GM12878 (cell line): ENCODE data around the gene NKD2. TPM values are rescaled to one million over a fixed set of nuclear protein-coding genes. Genes with fewer than 3 reads are reported as not detected.

Source experiments
- ATAC-seq: fragments of 200-7000 bp; cut with Tn5 transposase; 3 replicates; pipeline ENCODE4 v1.9.1; 2020; ENCODE audit warnings: mild to moderate bottlenecking, moderate library complexity
- BruUV-seq: library from RNA; stranded (reverse); fragments of 400-500 nt; replicated peaks from 2 replicates; lab custom pipeline; 2021; lab: Mats Ljungman, UMichigan
- CTCF ChIA-PET: fragments of 300-600 bp; sonication (Branson Sonifier 250); formaldehyde crosslinking; extraction: SDS; loops from one replicate; lab custom pipeline; 2021; ENCODE audit warnings: inconsistent platforms; lab: Yijun Ruan, JAX
- POLR2A ChIA-PET: fragments of 350-600 bp; formaldehyde crosslinking; extraction: SDS; loops from one replicate; lab custom pipeline; 2021; ENCODE audit warnings: inconsistent platforms; lab: Charles Lee
- RAD21 ChIA-PET: fragments of 300-600 bp; sonication (Branson Sonifier 250); formaldehyde crosslinking; loops from one replicate; lab custom pipeline; 2023; ENCODE audit warnings: antibody characterized with exemption; ENCODE audit not compliant: unreplicated experiment; lab: Charles Lee
- SMC1A ChIA-PET: fragments of 300-600 bp; sonication (Branson Sonifier 250); formaldehyde crosslinking; loops from one replicate; lab custom pipeline; 2023; ENCODE audit not compliant: unreplicated experiment, uncharacterized antibody; lab: Charles Lee
- DNase-seq: peaks from one replicate; pipeline ENCODE4 v3.0.0-alpha.2; 2011; ENCODE audit warnings: low read depth, low spot score
- FAIRE-seq: peaks from 3 replicates; lab custom pipeline; 2011; peaks lifted over from hg19 to GRCh38; lab: Jason Lieb, UNC
- H2AFZ ChIP-seq: 2 replicates; pipeline ENCODE4 v1.6.0; 2011; ENCODE audit warnings: low read depth, low read length, control low read depth; ENCODE audit not compliant: control insufficient read depth
- H3K27ac ChIP-seq: 2 replicates; pipeline ENCODE4 v1.5.1; 2011; ENCODE audit warnings: control low read depth; ENCODE audit not compliant: control insufficient read depth, insufficient read depth
- H3K27me3 ChIP-seq, 2 experiments: replicated peaks in 1 of 2; 2 replicates each; pipeline versions ENCODE4 v1.6.0 to v1.6.1; 2011; ENCODE audit warnings: low read length in 1 of 2; ENCODE audit not compliant: control insufficient read depth in 2 of 2, insufficient read depth in 2 of 2
- H3K36me3 ChIP-seq, 2 experiments: 2 replicates each; pipeline ENCODE4 v1.5.1; 2011; ENCODE audit warnings: low read length in 1 of 2; ENCODE audit not compliant: control insufficient read depth in 2 of 2, insufficient read depth in 2 of 2
- H3K4me1 ChIP-seq: 2 replicates; pipeline ENCODE4 v1.6.1; 2011; ENCODE audit warnings: mild to moderate bottlenecking, low read length, moderate library complexity, mixed read lengths; ENCODE audit not compliant: control insufficient read depth, insufficient read depth
- H3K4me2 ChIP-seq: 2 replicates; pipeline ENCODE4 v1.6.0; 2011; ENCODE audit warnings: control low read depth; ENCODE audit not compliant: control insufficient read depth, insufficient read depth
- H3K4me3 ChIP-seq: fragments of 200-600 bp; sonication (generic); 2 replicates; pipeline ENCODE4 v1.5.1; 2016
- H3K79me2 ChIP-seq: 2 replicates; pipeline ENCODE4 v1.6.0; 2011; ENCODE audit warnings: low read length; ENCODE audit not compliant: control insufficient read depth, insufficient read depth
- H3K9ac ChIP-seq: 2 replicates; pipeline ENCODE4 v1.8.0; 2011; ENCODE audit warnings: low read length, control low read depth, mixed read lengths; ENCODE audit not compliant: control insufficient read depth, insufficient read depth
- H3K9me3 ChIP-seq: replicated peaks from 3 replicates; pipeline ENCODE4 v1.5.1; 2011; ENCODE audit warnings: mild to moderate bottlenecking, low read length; ENCODE audit not compliant: control insufficient read depth, insufficient read depth
- H4K20me1 ChIP-seq: 2 replicates; pipeline ENCODE4 v1.6.0; 2011; ENCODE audit not compliant: control insufficient read depth, insufficient read depth
- CHD1 ChIP-seq: IDR thresholded peaks from 2 replicates; pipeline ENCODE4 v1.6.1; 2012; ENCODE audit warnings: low read depth, low read length, improper control_type of control experiment
- EGR1 ChIP-seq, 2 experiments: IDR thresholded peaks; 1 replicate in 1 of 2; 2 replicates in 1 of 2; pipeline ENCODE4 v1.6.1; 2011 to 2012; ENCODE audit warnings: low read depth in 2 of 2, low read length in 2 of 2, borderline replicate concordance in 1 of 2, mild to moderate bottlenecking in 1 of 2, moderate library complexity in 1 of 2
- FOXK2 ChIP-seq: fragments of 450-650 bp; IDR thresholded peaks from 2 replicates; pipeline ENCODE4 v1.6.1; 2017; ENCODE audit warnings: mild to moderate bottlenecking, moderate library complexity
- GABPA ChIP-seq: IDR thresholded peaks from 2 replicates; pipeline ENCODE4 v1.6.1; 2014; ENCODE audit warnings: antibody characterized with exemption, low read depth, mild to moderate bottlenecking, inconsistent platforms
- GATAD2B ChIP-seq: fragments of 450-650 bp; conservative IDR thresholded peaks from 2 replicates; pipeline ENCODE4 v1.6.1; 2017; ENCODE audit warnings: low read depth, mild to moderate bottlenecking, moderate library complexity
- JUND ChIP-seq: IDR thresholded peaks from 2 replicates; pipeline ENCODE4 v1.6.1; 2012; ENCODE audit warnings: low read depth, mild to moderate bottlenecking, low read length, improper control_type of control experiment, moderate library complexity
- POLR2AphosphoS2 ChIP-seq: IDR thresholded peaks from 2 replicates; pipeline ENCODE4 v1.6.1; 2011; ENCODE audit warnings: low read depth, mild to moderate bottlenecking, low read length, improper control_type of control experiment, moderate library complexity
- RAD51 ChIP-seq: fragments of 450-650 bp; IDR thresholded peaks from 2 replicates; pipeline ENCODE4 v1.6.1; 2016; ENCODE audit warnings: moderate library complexity, mild to moderate bottlenecking, inconsistent platforms
- RUNX3 ChIP-seq: IDR thresholded peaks from 2 replicates; pipeline ENCODE4 v1.6.1; 2012; ENCODE audit warnings: low read length, inconsistent platforms
- SP1 ChIP-seq: IDR thresholded peaks from one replicate; pipeline ENCODE4 v1.6.1; 2011; ENCODE audit warnings: low read depth, low read length
- ZNF274 ChIP-seq: IDR thresholded peaks from one replicate; pipeline ENCODE4 v1.8.0; 2011; ENCODE audit not compliant: insufficient read length, insufficient read depth
- WGBS: methylation state at CpG from one replicate; pipeline ENCODE4 v1.1.6; 2016; ENCODE audit warnings: low lambda C conversion rate; ENCODE audit not compliant: insufficient replicate concordance, insufficient coverage; ENCODE audit errors: missing lambda C conversion rate; 5-methylcytosine and 5-hydroxymethylcytosine counted together
- in situ Hi-C: fragments of 300-500 bp; cut with MboI; formaldehyde crosslinking; loops from 9 replicates; pipeline ENCODE4 v1.14.3; 2018; ENCODE audit warnings: mixed read lengths
- intact Hi-C: fragments of 100-400 bp; cut with micrococcal nuclease; formaldehyde crosslinking; loops from one replicate; pipeline ENCODE4 v1.14.2; 2022; ENCODE audit not compliant: unreplicated experiment
- polyA plus RNA-seq, 11 experiments: library from polyadenylated mRNA; depleted of rRNA in 4 of 11; unstranded in 6 of 11; stranded (reverse) in 5 of 11; fragments of >200 nt; fragmentation: Nextera tagmentation in 4 of 11; fragmentation: Illumina TruSeq in 1 of 11; extraction: Ambion mirVana in 4 of 11; extraction: Trizol in 1 of 11; gene quantifications; 1 replicate in 1 of 11; 2 replicates in 10 of 11; pipeline versions ENCODE4 v1.2.1 to v1.2.3, GENCODE V29; 2011 to 2016; ENCODE audit warnings: inconsistent platforms in 2 of 11, missing spikeins in 2 of 11, low read depth in 1 of 11
- total RNA-seq, 4 experiments: library from RNA; depleted of rRNA in 3 of 4; stranded (reverse); fragments of >200 nt in 3 of 4; fragmentation: Illumina TruSeq in 1 of 4; extraction: Trizol in 1 of 4; gene quantifications; 2 replicates each; pipeline versions ENCODE4 v1.2.1 to v1.2.3, GENCODE V29; 2013 to 2021
- TF ChIP-seq, protein P1 (sequence below): IDR thresholded peaks from 2 replicates; pipeline ENCODE4 v1.6.1; 2011; ENCODE audit warnings: low read depth, mild to moderate bottlenecking, low read length, moderate library complexity, borderline replicate concordance; ENCODE audit errors: extremely low read depth
- TF ChIP-seq, protein P2 (sequence below): IDR thresholded peaks from 2 replicates; pipeline ENCODE4 v1.6.1; 2011; ENCODE audit warnings: borderline replicate concordance, low read depth, mild to moderate bottlenecking, moderate library complexity, low read length; ENCODE audit not compliant: insufficient read depth, poor library complexity, severe bottlenecking

The NKD2 gene
- total and polyA plus RNA-seq, 10 of the 15 experiments (the other 5 are each of a cell fraction or from before 2014, with no cell fraction given), result 0.20 to 0.83 (median 0.26) TPM; not detected in 7

DNA sequence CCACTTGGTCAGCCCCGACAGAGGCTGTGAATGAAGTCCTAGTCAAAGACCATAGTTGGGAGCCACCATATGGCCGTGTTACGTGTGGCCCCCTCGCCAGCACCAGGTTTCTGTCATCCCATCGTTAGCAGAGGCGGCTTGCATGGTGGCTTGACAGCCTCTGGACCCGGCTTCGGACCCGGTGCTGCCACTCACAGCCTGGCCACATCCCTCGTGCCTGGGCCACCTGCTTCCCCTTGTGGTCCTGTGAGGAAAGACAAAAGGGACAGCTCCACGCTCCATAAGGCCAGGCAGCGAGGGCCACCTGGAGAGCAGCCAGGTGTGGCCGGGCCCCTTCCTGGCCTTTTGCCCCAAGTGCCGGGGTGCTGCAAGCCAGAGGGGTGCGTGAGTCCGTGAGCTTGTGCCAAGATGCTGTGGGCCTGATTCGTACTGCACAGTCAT is 6.2 kb downstream of the NKD2 start:
- no peak overlapping the region for H3K9ac ChIP-seq
- ChIA-PET CTCF (interaction anchor here (1.1 kb wide), 1 partner anchor 91 kb away, joined by 3 read pairs; no protein-coding TSS in a partner anchor), RAD21 (no interaction called here), SMC1A (no interaction called here), POLR2A (no interaction called here)
- in situ Hi-C loops, result loop anchor here (5.0 kb wide), 1 partner anchor 88 kb away; no protein-coding TSS in a partner anchor
- no peak overlapping the region for H3K4me3 ChIP-seq
- no peaks in the 10 kb centered on the region for H3K79me2 ChIP-seq
- peaks cover 0 to 3% of the 10 kb centered on the region in 2 experiments; a peak in 3 of 4 replicates for H3K27me3 ChIP-seq
- no peaks in the 10 kb centered on the region for H3K4me1 ChIP-seq
- no peak overlapping the region for H3K4me2 ChIP-seq
- no TSS peak for BruUV-seq
- H3K27ac ChIP-seq, result no peak overlapping the region
- no peak for FAIRE-seq
- H3K9me3 ChIP-seq, result no peaks in the 10 kb centered on the region
- ATAC-seq, result no peak
- intact Hi-C loops, result loop anchor here (10.0 kb wide), 1 partner anchor 130 kb away; no protein-coding TSS in a partner anchor
- no peaks in the 10 kb centered on the region for H4K20me1 ChIP-seq
- no peak for DNase-seq
- no peaks in the 10 kb centered on the region for H3K36me3 ChIP-seq
- no peak for TF ChIP-seq RAD51
- no peak for TF ChIP-seq EGR1 (IDR thresholded peaks at IDR 0.05; ENCODE audit: borderline replicate concordance in 1 of 2, low read depth in 2 of 2, low read length in 2 of 2)
- no peak for TF ChIP-seq GABPA
- no peak for TF ChIP-seq SP1
- TF ChIP-seq, protein P1, sequence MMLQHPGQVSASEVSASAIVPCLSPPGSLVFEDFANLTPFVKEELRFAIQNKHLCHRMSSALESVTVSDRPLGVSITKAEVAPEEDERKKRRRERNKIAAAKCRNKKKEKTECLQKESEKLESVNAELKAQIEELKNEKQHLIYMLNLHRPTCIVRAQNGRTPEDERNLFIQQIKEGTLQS, result no peak
- no peak for TF ChIP-seq RUNX3
- TF ChIP-seq CHD1, result no peak
- TF ChIP-seq FOXK2, result no peak
- no peak for TF ChIP-seq POLR2AphosphoS2
- TF ChIP-seq, protein P2, sequence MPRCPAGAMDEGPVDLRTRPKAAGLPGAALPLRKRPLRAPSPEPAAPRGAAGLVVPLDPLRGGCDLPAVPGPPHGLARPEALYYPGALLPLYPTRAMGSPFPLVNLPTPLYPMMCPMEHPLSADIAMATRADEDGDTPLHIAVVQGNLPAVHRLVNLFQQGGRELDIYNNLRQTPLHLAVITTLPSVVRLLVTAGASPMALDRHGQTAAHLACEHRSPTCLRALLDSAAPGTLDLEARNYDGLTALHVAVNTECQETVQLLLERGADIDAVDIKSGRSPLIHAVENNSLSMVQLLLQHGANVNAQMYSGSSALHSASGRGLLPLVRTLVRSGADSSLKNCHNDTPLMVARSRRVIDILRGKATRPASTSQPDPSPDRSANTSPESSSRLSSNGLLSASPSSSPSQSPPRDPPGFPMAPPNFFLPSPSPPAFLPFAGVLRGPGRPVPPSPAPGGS, result no peak
- TF ChIP-seq JUND, result no peak
- no peak for TF ChIP-seq GATAD2B
- TF ChIP-seq ZNF274, result no peak
- TF ChIP-seq, all 136 proteins: peak for 0
- 23% methylated on average over 17 of the region's 17 CpGs for WGBS
- H2AFZ ChIP-seq, result no peak overlapping the region
